ENCODE measurements around the gene ABHD17A.

GRCh38 chr19:1912760-1913505 is 27.6 kb upstream of the ABHD17A start:
- TF ChIP-seq OSR1 (CRISPR knock-in tag; IDR thresholded peaks at IDR 0.05) (no peak), TSHZ2 (CRISPR knock-in tag; IDR thresholded peaks at IDR 0.05) (no peak), ZNF8 (CRISPR knock-in tag; IDR thresholded peaks at IDR 0.05) (no peak), ZFP30 (CRISPR knock-in tag; IDR thresholded peaks at IDR 0.05) (no peak), CREB5 (CRISPR knock-in tag; IDR thresholded peaks at IDR 0.05; ENCODE audit: low read depth) (no peak), TOX (CRISPR knock-in tag; IDR thresholded peaks at IDR 0.05; ENCODE audit: borderline replicate concordance) (no peak), RARB (CRISPR knock-in tag; IDR thresholded peaks at IDR 0.05) (no peak), PATZ1 (CRISPR knock-in tag; IDR thresholded peaks at IDR 0.05; ENCODE audit: borderline replicate concordance) (no peak), CSDC2 (CRISPR knock-in tag; IDR thresholded peaks at IDR 0.05) (no peak)
- TF ChIP-seq, protein P1, sequence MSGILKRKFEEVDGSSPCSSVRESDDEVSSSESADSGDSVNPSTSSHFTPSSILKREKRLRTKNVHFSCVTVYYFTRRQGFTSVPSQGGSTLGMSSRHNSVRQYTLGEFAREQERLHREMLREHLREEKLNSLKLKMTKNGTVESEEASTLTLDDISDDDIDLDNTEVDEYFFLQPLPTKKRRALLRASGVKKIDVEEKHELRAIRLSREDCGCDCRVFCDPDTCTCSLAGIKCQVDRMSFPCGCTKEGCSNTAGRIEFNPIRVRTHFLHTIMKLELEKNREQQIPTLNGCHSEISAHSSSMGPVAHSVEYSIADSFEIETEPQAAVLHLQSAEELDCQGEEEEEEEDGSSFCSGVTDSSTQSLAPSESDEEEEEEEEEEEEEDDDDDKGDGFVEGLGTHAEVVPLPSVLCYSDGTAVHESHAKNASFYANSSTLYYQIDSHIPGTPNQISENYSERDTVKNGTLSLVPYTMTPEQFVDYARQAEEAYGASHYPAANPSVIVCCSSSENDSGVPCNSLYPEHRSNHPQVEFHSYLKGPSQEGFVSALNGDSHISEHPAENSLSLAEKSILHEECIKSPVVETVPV (CRISPR knock-in tag; IDR thresholded peaks at IDR 0.05) = no peak
- TF ChIP-seq, protein P2, sequence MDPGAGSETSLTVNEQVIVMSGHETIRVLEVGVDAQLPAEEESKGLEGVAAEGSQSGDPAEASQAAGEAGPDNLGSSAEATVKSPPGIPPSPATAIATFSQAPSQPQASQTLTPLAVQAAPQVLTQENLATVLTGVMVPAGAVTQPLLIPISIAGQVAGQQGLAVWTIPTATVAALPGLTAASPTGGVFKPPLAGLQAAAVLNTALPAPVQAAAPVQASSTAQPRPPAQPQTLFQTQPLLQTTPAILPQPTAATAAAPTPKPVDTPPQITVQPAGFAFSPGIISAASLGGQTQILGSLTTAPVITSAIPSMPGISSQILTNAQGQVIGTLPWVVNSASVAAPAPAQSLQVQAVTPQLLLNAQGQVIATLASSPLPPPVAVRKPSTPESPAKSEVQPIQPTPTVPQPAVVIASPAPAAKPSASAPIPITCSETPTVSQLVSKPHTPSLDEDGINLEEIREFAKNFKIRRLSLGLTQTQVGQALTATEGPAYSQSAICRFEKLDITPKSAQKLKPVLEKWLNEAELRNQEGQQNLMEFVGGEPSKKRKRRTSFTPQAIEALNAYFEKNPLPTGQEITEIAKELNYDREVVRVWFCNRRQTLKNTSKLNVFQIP (CRISPR knock-in tag; IDR thresholded peaks at IDR 0.05; ENCODE audit: borderline replicate concordance, low read depth) = no peak
